OCI-LY7 (cell line): ENCODE data around the gene TMPRSS11E.

ENCODE experiments used
- CTCF ChIP-seq: fragments of 200-600 bp; sonication (generic); conservative IDR thresholded peaks from 2 replicates; pipeline ENCODE4 v1.5.1; 2014; ENCODE audit warnings: mild to moderate bottlenecking, antibody characterized with exemption, low read length, moderate library complexity, mixed read lengths
- EZH2phosphoT487 ChIP-seq: fragments of 200-600 bp; sonication (generic); IDR thresholded peaks from 2 replicates; pipeline ENCODE4 v1.6.1; 2018; ENCODE audit warnings: low read depth, borderline replicate concordance, mild to moderate bottlenecking, mixed run types, antibody characterized with exemption, low read length, moderate library complexity, mixed read lengths

DNA sequence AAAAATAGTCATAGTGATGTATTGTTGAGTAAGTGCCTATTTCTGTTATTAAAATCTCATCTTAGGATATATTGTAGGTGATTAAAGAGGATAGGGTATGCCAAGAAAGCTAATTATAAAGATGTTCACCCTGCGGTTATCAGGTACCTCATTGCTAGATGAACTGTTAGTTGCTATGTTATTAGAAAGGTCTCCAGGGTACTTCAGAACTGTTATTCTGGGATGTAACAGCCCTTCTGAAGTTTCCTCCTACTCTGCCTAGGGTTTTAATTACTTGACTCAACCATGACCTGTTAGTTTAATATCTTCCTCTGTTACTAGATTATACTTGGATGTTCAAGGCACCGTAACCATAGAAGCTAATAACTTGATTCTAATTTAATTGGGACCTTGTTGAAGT, 15.4 kb downstream of the TMPRSS11E start:
- TF ChIP-seq CTCF = no peak
- TF ChIP-seq EZH2phosphoT487 = no peak
